Inflammatory macrophage treated with lipopolysaccharide for 4 hours (primary cell): Measurements from ENCODE around the gene RETREG1.
A peak's percentile ranks its signal among the peaks of the same experiment; 100 is the strongest.
"Not testable (repeated sequence)": the region's sequence is repeated elsewhere in the genome, so short reads cannot be mapped to it uniquely, and the experiment has no call there.

ENCODE experiments used
- DNase-seq: peaks from one replicate; pipeline ENCODE4 v3.0.0-alpha.2; 2020

Gene RETREG1

GRCh38 chr5:16616536-16617273, at the start of gene RETREG1:
TSS of gene RETREG1 (minus strand) at chr5:16616997. CDS start at chr5:16616971, 26 bp downstream.
- DNase-seq: peak; percentile 56

- DNase-seq: no peak
Observed at GRCh38 chr5:16666130-16666882, 49.5 kb upstream of the RETREG1 start.

- DNase-seq: no peak
Observed at GRCh38 chr5:16665601-16666000, 48.8 kb upstream of the RETREG1 start.

- DNase-seq: no peak
Observed at GRCh38 chr5:16664368-16664767, 47.6 kb upstream of the RETREG1 start.

GRCh38 chr5:16663840-16664239, 47.0 kb upstream of the RETREG1 start:
- DNase-seq: no peak

GRCh38 chr5:16661713-16662112, 44.9 kb upstream of the RETREG1 start:
- no peak for DNase-seq

- no peak for DNase-seq
Observed at GRCh38 chr5:16660982-16661381, 44.2 kb upstream of the RETREG1 start.

GRCh38 chr5:16659536-16659935, 42.7 kb upstream of the RETREG1 start:
- DNase-seq: no peak

- peak; percentile 41 for DNase-seq
Observed at GRCh38 chr5:16656561-16657191, 39.9 kb upstream of the RETREG1 start.

GRCh38 chr5:16654647-16655334, 38.0 kb upstream of the RETREG1 start:
- DNase-seq: peak; percentile 36

GRCh38 chr5:16648739-16649138, 31.9 kb upstream of the RETREG1 start:
- not testable (repeated sequence) for DNase-seq

GRCh38 chr5:16644301-16644889, 27.6 kb upstream of the RETREG1 start:
- DNase-seq: no peak

- DNase-seq: no peak
Observed at GRCh38 chr5:16642867-16643266, 26.1 kb upstream of the RETREG1 start.

- DNase-seq: no peak
Observed at GRCh38 chr5:16639206-16639605, 22.4 kb upstream of the RETREG1 start.

- DNase-seq: no peak
Observed at GRCh38 chr5:16628376-16628775, 11.6 kb upstream of the RETREG1 start.

- DNase-seq: peak; percentile 95
Observed at GRCh38 chr5:16626696-16627264, 10.0 kb upstream of the RETREG1 start.

- peak; percentile 94 for DNase-seq
Observed at GRCh38 chr5:16625096-16625495, 8.3 kb upstream of the RETREG1 start.

GRCh38 chr5:16619136-16619535, 2.3 kb upstream of the RETREG1 start:
- DNase-seq: no peak

GRCh38 chr5:16618138-16618897, 1.5 kb upstream of the RETREG1 start:
- DNase-seq: no peak

- DNase-seq: no peak
Observed at GRCh38 chr5:16617274-16617968, 624 bp upstream of the RETREG1 start.
